Measurements from ENCODE around the gene ASCL3.

GRCh38 chr11:8937659-8938058, 5.2 kb downstream of the ASCL3 start:
- TF ChIP-seq POLR2AphosphoS5 (IDR thresholded peaks at IDR 0.05): no peak
- TF ChIP-seq CTCF (IDR thresholded peaks at IDR 0.05): no peak
